Neural progenitor cell (in vitro differentiated cells): Measurements from ENCODE around the gene RASD2. TPM values are rescaled to one million over a fixed set of nuclear protein-coding genes. Genes with fewer than 3 reads are reported as not detected.

ENCODE experiments used
- DNase-seq: peaks from one replicate; pipeline ENCODE4 v3.0.0-alpha.2; 2016; ENCODE audit warnings: low spot score
- H2AFZ ChIP-seq: fragments of 200-600 bp; sonication (generic); replicated peaks from 2 replicates; pipeline ENCODE4 v1.6.1; 2016; ENCODE audit warnings: antibody characterized with exemption
- H3F3A ChIP-seq: fragments of 200-600 bp; sonication (generic); 2 replicates; pipeline ENCODE4 v1.6.1; 2016; ENCODE audit warnings: antibody characterized with exemption, low read depth
- H3K27ac ChIP-seq: fragments of 200-600 bp; sonication (generic); 2 replicates; pipeline ENCODE4 v1.5.1; 2016; ENCODE audit warnings: mild to moderate bottlenecking
- H3K27me3 ChIP-seq: fragments of 200-600 bp; sonication (generic); 2 replicates; pipeline ENCODE4 v1.6.1; 2016; ENCODE audit warnings: mild to moderate bottlenecking, moderate library complexity
- H3K36me3 ChIP-seq: fragments of 200-600 bp; sonication (generic); 2 replicates; pipeline ENCODE4 v1.5.1; 2016
- H3K4me1 ChIP-seq: fragments of 200-600 bp; sonication (generic); 2 replicates; pipeline ENCODE4 v1.6.1; 2016; ENCODE audit warnings: mixed run types
- H3K4me2 ChIP-seq: fragments of 200-600 bp; sonication (generic); 2 replicates; pipeline ENCODE4 v1.6.1; 2016
- H3K4me3 ChIP-seq: fragments of 200-600 bp; sonication (generic); 2 replicates; pipeline ENCODE4 v1.5.1; 2016
- H3K79me2 ChIP-seq: fragments of 200-600 bp; sonication (generic); 2 replicates; pipeline ENCODE4 v1.6.1; 2016; ENCODE audit warnings: low read depth
- H3K9ac ChIP-seq: fragments of 200-600 bp; sonication (generic); 2 replicates; pipeline ENCODE4 v1.6.1; 2016
- H3K9me3 ChIP-seq: fragments of 200-600 bp; sonication (generic); 2 replicates; pipeline ENCODE4 v1.5.1; 2016; ENCODE audit warnings: low read depth
- H4K20me1 ChIP-seq: fragments of 200-600 bp; sonication (generic); 2 replicates; pipeline ENCODE4 v1.6.1; 2016; ENCODE audit warnings: low read depth
- H3K27ac Mint-ChIP-seq: 3 replicates; pipeline ENCODE4 v1.8.0; 2021; ENCODE audit warnings: mixed read lengths
- H3K27me3 Mint-ChIP-seq: 2 replicates; pipeline ENCODE4 v1.8.0; 2022; ENCODE audit warnings: low read depth, mild to moderate bottlenecking, inconsistent platforms, moderate library complexity, mixed read lengths; ENCODE audit not compliant: insufficient read depth
- H3K36me3 Mint-ChIP-seq: 3 replicates; pipeline ENCODE4 v1.8.0; 2021; ENCODE audit warnings: mixed read lengths
- H3K4me1 Mint-ChIP-seq: 3 replicates; pipeline ENCODE4 v1.8.0; 2021; ENCODE audit warnings: mixed read lengths
- H3K4me3 Mint-ChIP-seq: 3 replicates; pipeline ENCODE4 v1.8.0; 2021; ENCODE audit warnings: mild to moderate bottlenecking, moderate library complexity, mixed read lengths
- H3K9me3 Mint-ChIP-seq: 3 replicates; pipeline ENCODE4 v1.8.0; 2020; ENCODE audit warnings: mixed read lengths
- CTCF ChIP-seq: fragments of 200-600 bp; sonication (generic); IDR thresholded peaks from 2 replicates; pipeline ENCODE4 v1.5.1; 2017; ENCODE audit warnings: antibody characterized with exemption, mild to moderate bottlenecking
- EZH2 ChIP-seq: fragments of 200-600 bp; sonication (generic); IDR thresholded peaks from 2 replicates; pipeline ENCODE4 v1.6.1; 2017; ENCODE audit warnings: antibody characterized with exemption, mild to moderate bottlenecking, moderate library complexity
- EZH2phosphoT487 ChIP-seq: fragments of 200-600 bp; sonication (generic); IDR thresholded peaks from 2 replicates; pipeline ENCODE4 v1.6.1; 2017; ENCODE audit warnings: antibody characterized with exemption
- total RNA-seq: library from RNA; depleted of rRNA; stranded (reverse); fragments of >200 nt; gene quantifications from 2 replicates; pipeline ENCODE4 v1.2.3, GENCODE V29; 2015; ENCODE audit warnings: low replicate concordance

RASD2 gene
- total RNA-seq, 1 donor from 2014 or later, result 0.04 TPM

- no peak for DNase-seq
- H3K27me3 Mint-ChIP-seq, result peaks cover 13% of the 10 kb centered on the region
- TF ChIP-seq EZH2 (no peak), EZH2phosphoT487 (no peak), CTCF (no peak)
- Histone ChIP-seq H3K27me3 (no peaks in the 10 kb centered on the region), H3K27ac (no peak overlapping the region), H3F3A (peaks cover 4% of the 10 kb centered on the region), H3K36me3 (no peaks in the 10 kb centered on the region), H3K4me2 (no peak overlapping the region), H3K4me3 (no peak overlapping the region), H3K79me2 (no peaks in the 10 kb centered on the region), H4K20me1 (no peaks in the 10 kb centered on the region), H3K9me3 (no peaks in the 10 kb centered on the region), H2AFZ (no peak overlapping the region), H3K9ac (no peak overlapping the region), H3K4me1 (no peaks in the 10 kb centered on the region)
- H3K9me3 Mint-ChIP-seq, result peaks cover 4% of the 10 kb centered on the region
- H3K36me3 Mint-ChIP-seq, result no peaks in the 10 kb centered on the region
- peaks cover 5% of the 10 kb centered on the region for H3K4me1 Mint-ChIP-seq
- H3K27ac Mint-ChIP-seq, result no peak overlapping the region
- no peak overlapping the region for H3K4me3 Mint-ChIP-seq
Measured at GRCh38 chr22:35531202-35531601, 9.4 kb upstream of the RASD2 start.

GRCh38 chr22:35531676-35532075 is 9.0 kb upstream of the RASD2 start:
- H3K9me3 Mint-ChIP-seq, result peaks cover 4% of the 10 kb centered on the region
- H3K4me3 ChIP-seq, result no peak overlapping the region

GRCh38 chr22:35533365-35534029 is 7.1 kb upstream of the RASD2 start:
- no peak overlapping the region for H2AFZ ChIP-seq
- Mint-ChIP-seq H3K27me3 (peaks cover 11% of the 10 kb centered on the region), H3K4me1 (no peaks in the 10 kb centered on the region), H3K36me3 (no peaks in the 10 kb centered on the region), H3K9me3 (peaks cover 4% of the 10 kb centered on the region), H3K4me3 (no peak overlapping the region), H3K27ac (no peak overlapping the region)
- no peaks in the 10 kb centered on the region for H3F3A ChIP-seq
- H3K4me1 ChIP-seq, result no peaks in the 10 kb centered on the region
- H3K27ac ChIP-seq, result no peak overlapping the region
- no peak overlapping the region for H3K4me2 ChIP-seq
- peaks cover under 1% of the 10 kb centered on the region for H4K20me1 ChIP-seq
- no peaks in the 10 kb centered on the region for H3K9me3 ChIP-seq
- no peaks in the 10 kb centered on the region for H3K36me3 ChIP-seq
- H3K27me3 ChIP-seq, result peaks cover 4% of the 10 kb centered on the region
- TF ChIP-seq CTCF (no peak), EZH2 (no peak), EZH2phosphoT487 (no peak)
- DNase-seq, result no peak
- no peaks in the 10 kb centered on the region for H3K79me2 ChIP-seq
- no peak overlapping the region for H3K9ac ChIP-seq
- H3K4me3 ChIP-seq, result no peak overlapping the region

More at GRCh38 chr22:35531676-35532075, 9.0 kb upstream of the RASD2 start:
- peaks cover 12% of the 10 kb centered on the region for H3K27me3 Mint-ChIP-seq
- H3K36me3 Mint-ChIP-seq, result no peaks in the 10 kb centered on the region
- no peak overlapping the region for H3K27ac ChIP-seq
- no peak overlapping the region for H3K4me2 ChIP-seq
- H3K36me3 ChIP-seq, result no peaks in the 10 kb centered on the region
- H3K4me1 Mint-ChIP-seq, result peaks cover under 1% of the 10 kb centered on the region
- no peaks in the 10 kb centered on the region for H3K9me3 ChIP-seq
- no peak for TF ChIP-seq EZH2phosphoT487
- no peak for TF ChIP-seq EZH2
- no peak for TF ChIP-seq CTCF
- no peaks in the 10 kb centered on the region for H3F3A ChIP-seq
- H2AFZ ChIP-seq, result no peak overlapping the region
- H3K79me2 ChIP-seq, result no peaks in the 10 kb centered on the region
- no peaks in the 10 kb centered on the region for H3K4me1 ChIP-seq
- no peak overlapping the region for H3K27ac Mint-ChIP-seq
- no peak for DNase-seq
- H4K20me1 ChIP-seq, result no peaks in the 10 kb centered on the region
- H3K4me3 Mint-ChIP-seq, result no peak overlapping the region
- no peaks in the 10 kb centered on the region for H3K27me3 ChIP-seq
- no peak overlapping the region for H3K9ac ChIP-seq
